GM23338 (cell line): ENCODE results near the gene PLXNB2. TPM values are rescaled to one million over a fixed set of nuclear protein-coding genes. Genes with fewer than 3 reads are reported as not detected.

Experiments used
- ATAC-seq: fragments of 200-7000 bp; cut with Tn5 transposase; 3 replicates; pipeline ENCODE4 v1.9.1; 2020
- DNase-seq: peaks from one replicate; pipeline ENCODE4 v3.0.0-alpha.2; 2015; ENCODE audit warnings: low spot score
- H2AFZ ChIP-seq: fragments of 200-600 bp; sonication (generic); 2 replicates; pipeline ENCODE4 v1.8.0; 2016; ENCODE audit warnings: antibody characterized with exemption, mild to moderate bottlenecking, moderate library complexity
- H3F3A ChIP-seq: fragments of 200-600 bp; sonication (generic); replicated peaks from 2 replicates; pipeline ENCODE4 v1.8.0; 2017; ENCODE audit warnings: antibody characterized with exemption, mixed run types, low read depth
- H3K27ac ChIP-seq: fragments of 200-600 bp; sonication (generic); 2 replicates; pipeline ENCODE4 v1.6.1; 2016; ENCODE audit warnings: low read depth
- H3K27me3 ChIP-seq: fragments of 200-600 bp; sonication (generic); 2 replicates; pipeline ENCODE4 v1.8.0; 2016; ENCODE audit warnings: mild to moderate bottlenecking, mixed run types, moderate library complexity; ENCODE audit not compliant: insufficient read depth
- H3K36me3 ChIP-seq: fragments of 200-600 bp; sonication (generic); 2 replicates; pipeline ENCODE4 v1.8.0; 2016; ENCODE audit warnings: mild to moderate bottlenecking; ENCODE audit not compliant: insufficient read depth
- H3K4me1 ChIP-seq: fragments of 200-600 bp; sonication (generic); 2 replicates; pipeline ENCODE4 v1.8.0; 2016; ENCODE audit warnings: mild to moderate bottlenecking, moderate library complexity; ENCODE audit not compliant: insufficient read depth
- H3K4me2 ChIP-seq: fragments of 200-600 bp; sonication (generic); 2 replicates; pipeline ENCODE4 v1.7.1; 2017; ENCODE audit warnings: mixed run types
- H3K4me3 ChIP-seq: fragments of 200-600 bp; sonication (generic); 2 replicates; pipeline ENCODE4 v1.6.1; 2016; ENCODE audit warnings: mixed run types
- H3K79me2 ChIP-seq: fragments of 200-600 bp; sonication (generic); replicated peaks from 2 replicates; pipeline ENCODE4 v1.8.0; 2017; ENCODE audit warnings: mild to moderate bottlenecking; ENCODE audit not compliant: insufficient read depth
- H3K9me2 ChIP-seq: fragments of 200-600 bp; sonication (generic); 2 replicates; pipeline ENCODE4 v1.8.0; 2017; ENCODE audit not compliant: insufficient read depth
- H4K20me1 ChIP-seq: fragments of 200-600 bp; sonication (generic); replicated peaks from 2 replicates; pipeline ENCODE4 v1.8.0; 2017; ENCODE audit warnings: mild to moderate bottlenecking; ENCODE audit not compliant: insufficient read depth
- H3K27ac Mint-ChIP-seq: 2 replicates; pipeline ENCODE4 v1.8.0; 2020; ENCODE audit warnings: inconsistent platforms, mild to moderate bottlenecking, moderate library complexity, mixed read lengths
- H3K27me3 Mint-ChIP-seq: 3 replicates; pipeline ENCODE4 v1.8.0; 2022; ENCODE audit warnings: low read depth, mild to moderate bottlenecking, moderate library complexity, mixed read lengths, inconsistent platforms; ENCODE audit not compliant: insufficient read depth, poor library complexity
- H3K36me3 Mint-ChIP-seq: 3 replicates; pipeline ENCODE4 v1.8.0; 2021; ENCODE audit warnings: low read depth, mild to moderate bottlenecking, inconsistent platforms, moderate library complexity, mixed read lengths
- H3K4me1 Mint-ChIP-seq: 3 replicates; pipeline ENCODE4 v1.8.0; 2020; ENCODE audit warnings: mild to moderate bottlenecking, inconsistent platforms, mixed read lengths
- H3K4me3 Mint-ChIP-seq: 3 replicates; pipeline ENCODE4 v1.8.0; 2021; ENCODE audit warnings: moderate library complexity, mild to moderate bottlenecking, inconsistent platforms, mixed read lengths
- H3K9me3 Mint-ChIP-seq: 3 replicates; pipeline ENCODE4 v1.8.0; 2020; ENCODE audit warnings: moderate library complexity, mild to moderate bottlenecking, inconsistent platforms, mixed read lengths
- CREB1 ChIP-seq: fragments of 250-450 bp; sonication (Bioruptor Pico); IDR thresholded peaks from 2 replicates; pipeline ENCODE4 v1.5.0; 2020; ENCODE audit warnings: low read depth, mild to moderate bottlenecking, moderate library complexity
- JUNB ChIP-seq: IDR thresholded peaks from one replicate; pipeline ENCODE4 v1.6.1; 2016; ENCODE audit warnings: antibody characterized with exemption; ENCODE audit not compliant: unreplicated experiment
- POLR2AphosphoS5 ChIP-seq: IDR thresholded peaks from 2 replicates; pipeline ENCODE4 v1.6.1; 2016; ENCODE audit warnings: antibody characterized with exemption, low read depth
- STAT1 ChIP-seq: IDR thresholded peaks from one replicate; pipeline ENCODE4 v1.6.1; 2016; ENCODE audit warnings: antibody characterized with exemption; ENCODE audit not compliant: unreplicated experiment
- ZNF114 ChIP-seq: fragments of 250-450 bp; sonication (Bioruptor Pico); IDR thresholded peaks from 2 replicates; pipeline ENCODE4 v1.5.0; 2020; ENCODE audit warnings: mild to moderate bottlenecking, moderate library complexity
- ZNF331 ChIP-seq: fragments of 250-450 bp; sonication (Bioruptor Pico); IDR thresholded peaks from 2 replicates; pipeline ENCODE4 v1.5.0; 2020; ENCODE audit warnings: low read depth, mild to moderate bottlenecking, moderate library complexity
- polyA plus RNA-seq: library from polyadenylated mRNA; unstranded; fragments of >200 nt; fragmentation: Nextera tagmentation; extraction: Ambion mirVana; gene quantifications from 2 replicates; pipeline ENCODE4 v1.2.1, GENCODE V29; 2016
- total RNA-seq: library from RNA; depleted of rRNA; stranded (reverse); fragments of >200 nt; shearing (Covaris generic); gene quantifications from 2 replicates; pipeline ENCODE4 v1.2.3, GENCODE V29; 2014
- TF ChIP-seq, protein P1 (sequence below): IDR thresholded peaks from one replicate; pipeline ENCODE4 v1.6.1; 2018; ENCODE audit warnings: antibody characterized with exemption; ENCODE audit not compliant: unreplicated experiment
- TF ChIP-seq, protein P2 (sequence below): fragments of 250-450 bp; sonication (Bioruptor Pico); IDR thresholded peaks from 2 replicates; pipeline ENCODE4 v1.5.0; 2020; ENCODE audit warnings: mild to moderate bottlenecking, moderate library complexity
- TF ChIP-seq, protein P3 (sequence below): IDR thresholded peaks from 2 replicates; pipeline ENCODE4 v1.6.1; 2016; ENCODE audit warnings: antibody characterized with exemption

Gene PLXNB2
- total and polyA plus RNA-seq, 2 experiments from 2014 or later = 29.1 to 66.3 TPM

DNA sequence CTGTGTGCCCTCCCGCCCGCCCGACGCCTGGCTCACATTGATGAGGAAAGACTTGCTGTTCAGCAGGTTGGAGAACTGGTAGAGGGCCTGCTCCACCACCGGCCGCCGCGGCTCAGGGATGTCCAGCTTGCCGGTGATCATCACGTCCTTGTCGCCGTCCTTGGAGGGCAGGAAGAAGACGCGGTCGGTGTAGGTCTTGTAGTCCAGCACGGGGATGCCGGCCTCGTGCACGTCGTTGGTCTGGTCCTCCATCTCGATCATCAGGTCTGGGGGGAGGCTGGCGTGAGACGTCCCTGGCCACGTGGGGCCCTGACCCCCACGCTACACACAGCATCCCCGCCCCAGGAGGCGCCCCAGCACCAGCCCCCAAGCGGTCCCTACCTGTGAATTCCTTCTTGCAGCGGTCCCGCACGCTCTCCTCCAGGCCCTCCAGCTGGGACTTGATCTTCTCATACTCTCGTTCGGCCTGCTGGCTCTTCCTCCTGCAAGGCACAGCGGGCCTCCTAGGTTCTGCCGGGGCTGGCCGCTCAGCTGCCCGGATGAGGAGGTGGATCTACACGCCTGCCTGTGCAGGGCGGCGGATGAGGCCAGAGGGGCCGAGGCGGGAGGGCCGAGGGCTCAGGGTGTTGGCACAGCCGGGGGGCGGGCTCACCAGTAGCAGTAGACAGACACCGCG is 26.6 kb downstream of the PLXNB2 start:
- Histone ChIP-seq H3K4me3 (no peak overlapping the region), H2AFZ (no peak overlapping the region), H3K79me2 (no peaks in the 10 kb centered on the region), H3K4me1 (no peaks in the 10 kb centered on the region), H3K9me2 (no peaks in the 10 kb centered on the region), H3K27ac (no peak overlapping the region), H3F3A (no peaks in the 10 kb centered on the region), H4K20me1 (no peaks in the 10 kb centered on the region), H3K4me2 (no peak overlapping the region), H3K27me3 (no peaks in the 10 kb centered on the region), H3K36me3 (0 out of 2 replicates have a peak, but pooled peaks cover 8% of the 10 kb centered on the region)
- no peak overlapping the region for H3K4me3 Mint-ChIP-seq
- H3K9me3 Mint-ChIP-seq = peaks cover 13% of the 10 kb centered on the region
- TF ChIP-seq JUNB = no peak
- TF ChIP-seq STAT1 = no peak
- TF ChIP-seq CREB1 = no peak
- TF ChIP-seq POLR2AphosphoS5 = no peak
- TF ChIP-seq, protein P1, sequence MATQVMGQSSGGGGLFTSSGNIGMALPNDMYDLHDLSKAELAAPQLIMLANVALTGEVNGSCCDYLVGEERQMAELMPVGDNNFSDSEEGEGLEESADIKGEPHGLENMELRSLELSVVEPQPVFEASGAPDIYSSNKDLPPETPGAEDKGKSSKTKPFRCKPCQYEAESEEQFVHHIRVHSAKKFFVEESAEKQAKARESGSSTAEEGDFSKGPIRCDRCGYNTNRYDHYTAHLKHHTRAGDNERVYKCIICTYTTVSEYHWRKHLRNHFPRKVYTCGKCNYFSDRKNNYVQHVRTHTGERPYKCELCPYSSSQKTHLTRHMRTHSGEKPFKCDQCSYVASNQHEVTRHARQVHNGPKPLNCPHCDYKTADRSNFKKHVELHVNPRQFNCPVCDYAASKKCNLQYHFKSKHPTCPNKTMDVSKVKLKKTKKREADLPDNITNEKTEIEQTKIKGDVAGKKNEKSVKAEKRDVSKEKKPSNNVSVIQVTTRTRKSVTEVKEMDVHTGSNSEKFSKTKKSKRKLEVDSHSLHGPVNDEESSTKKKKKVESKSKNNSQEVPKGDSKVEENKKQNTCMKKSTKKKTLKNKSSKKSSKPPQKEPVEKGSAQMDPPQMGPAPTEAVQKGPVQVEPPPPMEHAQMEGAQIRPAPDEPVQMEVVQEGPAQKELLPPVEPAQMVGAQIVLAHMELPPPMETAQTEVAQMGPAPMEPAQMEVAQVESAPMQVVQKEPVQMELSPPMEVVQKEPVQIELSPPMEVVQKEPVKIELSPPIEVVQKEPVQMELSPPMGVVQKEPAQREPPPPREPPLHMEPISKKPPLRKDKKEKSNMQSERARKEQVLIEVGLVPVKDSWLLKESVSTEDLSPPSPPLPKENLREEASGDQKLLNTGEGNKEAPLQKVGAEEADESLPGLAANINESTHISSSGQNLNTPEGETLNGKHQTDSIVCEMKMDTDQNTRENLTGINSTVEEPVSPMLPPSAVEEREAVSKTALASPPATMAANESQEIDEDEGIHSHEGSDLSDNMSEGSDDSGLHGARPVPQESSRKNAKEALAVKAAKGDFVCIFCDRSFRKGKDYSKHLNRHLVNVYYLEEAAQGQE = no peak
- TF ChIP-seq ZNF331 (CRISPR knock-in tag) = no peak
- no peak for TF ChIP-seq ZNF114 (CRISPR knock-in tag)
- TF ChIP-seq, protein P2, sequence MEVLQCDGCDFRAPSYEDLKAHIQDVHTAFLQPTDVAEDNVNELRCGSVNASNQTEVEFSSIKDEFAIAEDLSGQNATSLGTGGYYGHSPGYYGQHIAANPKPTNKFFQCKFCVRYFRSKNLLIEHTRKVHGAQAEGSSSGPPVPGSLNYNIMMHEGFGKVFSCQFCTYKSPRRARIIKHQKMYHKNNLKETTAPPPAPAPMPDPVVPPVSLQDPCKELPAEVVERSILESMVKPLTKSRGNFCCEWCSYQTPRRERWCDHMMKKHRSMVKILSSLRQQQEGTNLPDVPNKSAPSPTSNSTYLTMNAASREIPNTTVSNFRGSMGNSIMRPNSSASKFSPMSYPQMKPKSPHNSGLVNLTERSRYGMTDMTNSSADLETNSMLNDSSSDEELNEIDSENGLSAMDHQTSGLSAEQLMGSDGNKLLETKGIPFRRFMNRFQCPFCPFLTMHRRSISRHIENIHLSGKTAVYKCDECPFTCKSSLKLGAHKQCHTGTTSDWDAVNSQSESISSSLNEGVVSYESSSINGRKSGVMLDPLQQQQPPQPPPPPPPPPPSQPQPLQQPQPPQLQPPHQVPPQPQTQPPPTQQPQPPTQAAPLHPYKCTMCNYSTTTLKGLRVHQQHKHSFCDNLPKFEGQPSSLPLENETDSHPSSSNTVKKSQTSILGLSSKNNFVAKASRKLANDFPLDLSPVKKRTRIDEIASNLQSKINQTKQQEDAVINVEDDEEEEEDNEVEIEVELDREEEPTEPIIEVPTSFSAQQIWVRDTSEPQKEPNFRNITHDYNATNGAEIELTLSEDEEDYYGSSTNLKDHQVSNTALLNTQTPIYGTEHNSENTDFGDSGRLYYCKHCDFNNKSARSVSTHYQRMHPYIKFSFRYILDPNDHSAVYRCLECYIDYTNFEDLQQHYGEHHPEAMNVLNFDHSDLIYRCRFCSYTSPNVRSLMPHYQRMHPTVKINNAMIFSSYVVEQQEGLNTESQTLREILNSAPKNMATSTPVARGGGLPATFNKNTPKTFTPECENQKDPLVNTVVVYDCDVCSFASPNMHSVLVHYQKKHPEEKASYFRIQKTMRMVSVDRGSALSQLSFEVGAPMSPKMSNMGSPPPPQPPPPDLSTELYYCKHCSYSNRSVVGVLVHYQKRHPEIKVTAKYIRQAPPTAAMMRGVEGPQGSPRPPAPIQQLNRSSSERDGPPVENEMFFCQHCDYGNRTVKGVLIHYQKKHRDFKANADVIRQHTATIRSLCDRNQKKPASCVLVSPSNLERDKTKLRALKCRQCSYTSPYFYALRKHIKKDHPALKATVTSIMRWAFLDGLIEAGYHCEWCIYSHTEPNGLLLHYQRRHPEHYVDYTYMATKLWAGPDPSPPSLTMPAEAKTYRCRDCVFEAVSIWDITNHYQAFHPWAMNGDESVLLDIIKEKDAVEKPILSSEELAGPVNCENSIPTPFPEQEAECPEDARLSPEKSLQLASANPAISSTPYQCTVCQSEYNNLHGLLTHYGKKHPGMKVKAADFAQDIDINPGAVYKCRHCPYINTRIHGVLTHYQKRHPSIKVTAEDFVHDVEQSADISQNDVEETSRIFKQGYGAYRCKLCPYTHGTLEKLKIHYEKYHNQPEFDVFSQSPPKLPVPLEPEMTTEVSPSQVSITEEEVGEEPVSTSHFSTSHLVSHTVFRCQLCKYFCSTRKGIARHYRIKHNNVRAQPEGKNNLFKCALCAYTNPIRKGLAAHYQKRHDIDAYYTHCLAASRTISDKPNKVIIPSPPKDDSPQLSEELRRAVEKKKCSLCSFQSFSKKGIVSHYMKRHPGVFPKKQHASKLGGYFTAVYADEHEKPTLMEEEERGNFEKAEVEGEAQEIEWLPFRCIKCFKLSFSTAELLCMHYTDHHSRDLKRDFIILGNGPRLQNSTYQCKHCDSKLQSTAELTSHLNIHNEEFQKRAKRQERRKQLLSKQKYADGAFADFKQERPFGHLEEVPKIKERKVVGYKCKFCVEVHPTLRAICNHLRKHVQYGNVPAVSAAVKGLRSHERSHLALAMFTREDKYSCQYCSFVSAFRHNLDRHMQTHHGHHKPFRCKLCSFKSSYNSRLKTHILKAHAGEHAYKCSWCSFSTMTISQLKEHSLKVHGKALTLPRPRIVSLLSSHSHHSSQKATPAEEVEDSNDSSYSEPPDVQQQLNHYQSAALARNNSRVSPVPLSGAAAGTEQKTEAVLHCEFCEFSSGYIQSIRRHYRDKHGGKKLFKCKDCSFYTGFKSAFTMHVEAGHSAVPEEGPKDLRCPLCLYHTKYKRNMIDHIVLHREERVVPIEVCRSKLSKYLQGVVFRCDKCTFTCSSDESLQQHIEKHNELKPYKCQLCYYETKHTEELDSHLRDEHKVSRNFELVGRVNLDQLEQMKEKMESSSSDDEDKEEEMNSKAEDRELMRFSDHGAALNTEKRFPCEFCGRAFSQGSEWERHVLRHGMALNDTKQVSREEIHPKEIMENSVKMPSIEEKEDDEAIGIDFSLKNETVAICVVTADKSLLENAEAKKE (CRISPR knock-in tag) = no peak
- TF ChIP-seq, protein P3, sequence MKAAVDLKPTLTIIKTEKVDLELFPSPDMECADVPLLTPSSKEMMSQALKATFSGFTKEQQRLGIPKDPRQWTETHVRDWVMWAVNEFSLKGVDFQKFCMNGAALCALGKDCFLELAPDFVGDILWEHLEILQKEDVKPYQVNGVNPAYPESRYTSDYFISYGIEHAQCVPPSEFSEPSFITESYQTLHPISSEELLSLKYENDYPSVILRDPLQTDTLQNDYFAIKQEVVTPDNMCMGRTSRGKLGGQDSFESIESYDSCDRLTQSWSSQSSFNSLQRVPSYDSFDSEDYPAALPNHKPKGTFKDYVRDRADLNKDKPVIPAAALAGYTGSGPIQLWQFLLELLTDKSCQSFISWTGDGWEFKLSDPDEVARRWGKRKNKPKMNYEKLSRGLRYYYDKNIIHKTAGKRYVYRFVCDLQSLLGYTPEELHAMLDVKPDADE = no peak
- no peaks in the 10 kb centered on the region for H3K4me1 Mint-ChIP-seq
- ATAC-seq (no peak), DNase-seq (no peak)
- H3K36me3 Mint-ChIP-seq = peaks cover 59% of the 10 kb centered on the region
- no peak overlapping the region for H3K27ac Mint-ChIP-seq
- peaks cover 10% of the 10 kb centered on the region for H3K27me3 Mint-ChIP-seq
